Amygdala (tissue), 56 donors: ENCODE data around the gene FIBCD1.
A peak's percentile ranks its signal among the peaks of the same experiment; 100 is the strongest.

ENCODE experiments used
- DNase-seq, 56 donors: peaks; one replicate each; lab custom pipeline; 2025; lab: John Stamatoyannopoulos, UW

FIBCD1 gene

GRCh38 chr9:130974697-130975096 is 35.6 kb upstream of the FIBCD1 start:
- DNase-seq, result no peak

DNA sequence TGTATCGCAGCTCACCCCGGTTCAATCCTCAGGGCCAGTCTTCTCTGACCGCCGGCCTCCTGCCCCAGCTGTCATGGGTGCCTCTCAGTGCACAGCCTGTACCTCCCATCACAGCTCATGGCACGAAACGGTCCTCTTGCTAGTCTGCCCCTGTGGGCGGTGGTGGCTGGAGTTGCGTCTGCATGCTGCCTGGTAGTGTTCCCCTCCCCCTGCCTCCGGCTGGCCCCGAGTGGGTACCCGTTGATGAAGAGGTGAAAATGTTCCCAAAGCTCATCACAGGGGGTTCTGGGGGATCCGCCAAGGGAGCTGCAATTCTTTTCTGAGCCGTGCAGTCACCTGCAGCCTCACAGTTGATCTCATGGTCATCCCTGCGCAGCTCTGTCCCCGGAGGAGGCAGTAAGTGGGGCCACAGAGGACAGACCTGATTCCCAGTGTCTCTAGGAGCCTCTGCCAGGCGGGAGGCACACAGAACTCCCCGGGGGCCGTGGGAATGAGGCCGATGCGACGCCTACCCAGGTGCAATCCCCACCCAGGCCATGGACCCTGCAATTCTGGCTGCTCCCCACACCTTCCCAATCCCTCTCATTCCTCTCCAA is 34.7 kb upstream of the FIBCD1 start:
- no peak for DNase-seq

- DNase-seq, result no peak
Measured at GRCh38 chr9:130972957-130973685, 34.1 kb upstream of the FIBCD1 start.

DNA sequence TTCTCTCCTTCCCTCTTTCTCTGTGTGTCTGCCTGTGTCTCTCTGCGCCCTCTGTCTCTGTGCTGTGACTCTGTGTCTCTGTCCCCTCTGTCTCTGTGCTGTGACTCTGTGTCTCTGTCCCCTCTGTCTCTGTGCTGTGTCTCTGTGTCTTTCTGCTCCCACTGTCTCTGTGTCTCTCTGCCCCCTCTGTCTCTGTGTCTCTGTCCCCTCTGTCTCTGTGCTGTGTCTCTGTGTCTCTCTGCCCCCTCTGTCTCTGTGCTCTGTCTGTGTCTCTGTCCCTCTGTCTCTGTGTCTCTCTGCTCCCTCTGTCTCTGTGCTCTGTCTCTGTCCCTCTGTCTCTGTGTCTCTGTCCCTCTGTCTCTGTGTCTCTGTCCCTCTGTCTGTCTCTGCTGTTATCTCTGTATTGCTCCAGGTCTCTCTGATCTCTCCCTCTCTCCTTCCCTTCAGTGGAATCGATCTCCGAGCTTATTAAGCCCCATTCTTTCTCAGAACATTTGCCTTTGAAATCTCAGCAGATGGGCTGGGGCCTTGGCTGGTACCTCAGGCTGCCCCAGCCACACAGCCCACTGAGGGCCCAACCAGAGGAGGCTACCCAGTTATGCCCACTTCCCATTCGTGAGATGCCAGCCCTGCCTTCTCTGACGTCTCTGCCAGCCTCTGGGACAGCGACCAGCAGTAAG is 33.4 kb upstream of the FIBCD1 start:
- peak in 2 of 56 donors; percentile 6 to 10 for DNase-seq

- DNase-seq, result no peak
Measured at GRCh38 chr9:130971294-130971849, 32.3 kb upstream of the FIBCD1 start.

- DNase-seq, result no peak
Measured at GRCh38 chr9:130970855-130971254, 31.8 kb upstream of the FIBCD1 start.

GRCh38 chr9:130970052-130970451 is 31.0 kb upstream of the FIBCD1 start:
- no peak for DNase-seq

- no peak for DNase-seq
Measured at GRCh38 chr9:130965680-130966079, 26.6 kb upstream of the FIBCD1 start.

DNA sequence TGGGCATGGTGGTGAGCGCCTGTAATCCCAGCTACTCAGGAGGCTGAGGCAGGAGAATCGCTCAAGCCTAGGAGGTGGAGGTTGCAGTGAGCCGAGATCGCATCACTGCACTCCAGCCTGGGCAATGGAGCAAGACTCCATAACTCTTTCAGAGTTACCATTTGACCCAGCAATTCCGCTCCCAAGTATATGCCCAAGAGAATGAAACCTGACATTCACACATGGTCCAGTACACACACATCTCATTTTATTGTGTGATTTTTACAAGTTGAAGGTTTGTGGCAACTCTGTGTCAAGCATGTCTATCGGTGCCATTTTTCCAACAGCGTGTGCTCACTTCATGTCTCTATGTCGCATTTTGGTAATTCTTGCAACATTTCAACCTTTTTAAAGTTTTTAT is 24.9 kb upstream of the FIBCD1 start:
- no peak for DNase-seq

DNA sequence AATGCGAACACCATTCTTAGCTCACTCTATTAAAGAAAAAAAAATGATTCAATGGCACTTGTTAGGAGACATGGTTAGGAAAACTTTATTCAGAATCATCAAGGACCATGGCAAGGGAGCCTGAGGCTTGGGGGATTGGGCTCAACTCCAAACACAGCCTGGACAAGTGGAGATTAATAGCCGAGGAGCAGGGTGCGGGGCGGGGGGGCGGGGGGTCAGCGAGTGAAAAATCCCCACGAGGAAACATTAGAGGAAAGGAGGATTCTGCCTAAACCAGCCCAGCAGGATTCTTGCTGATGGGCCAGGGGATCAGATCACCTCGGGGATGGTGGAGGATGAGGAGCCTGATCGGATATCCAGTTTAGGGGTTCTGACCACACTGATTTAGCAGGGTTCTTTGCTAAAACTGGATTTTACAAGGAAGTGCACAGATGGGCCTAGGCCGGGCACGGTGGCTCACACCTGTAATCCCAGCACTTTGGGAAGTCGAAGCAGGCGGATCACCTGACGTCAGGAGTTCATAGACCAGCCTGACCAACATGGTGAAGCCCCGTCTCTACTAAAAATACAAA is 24.4 kb upstream of the FIBCD1 start:
- no peak for DNase-seq

DNA sequence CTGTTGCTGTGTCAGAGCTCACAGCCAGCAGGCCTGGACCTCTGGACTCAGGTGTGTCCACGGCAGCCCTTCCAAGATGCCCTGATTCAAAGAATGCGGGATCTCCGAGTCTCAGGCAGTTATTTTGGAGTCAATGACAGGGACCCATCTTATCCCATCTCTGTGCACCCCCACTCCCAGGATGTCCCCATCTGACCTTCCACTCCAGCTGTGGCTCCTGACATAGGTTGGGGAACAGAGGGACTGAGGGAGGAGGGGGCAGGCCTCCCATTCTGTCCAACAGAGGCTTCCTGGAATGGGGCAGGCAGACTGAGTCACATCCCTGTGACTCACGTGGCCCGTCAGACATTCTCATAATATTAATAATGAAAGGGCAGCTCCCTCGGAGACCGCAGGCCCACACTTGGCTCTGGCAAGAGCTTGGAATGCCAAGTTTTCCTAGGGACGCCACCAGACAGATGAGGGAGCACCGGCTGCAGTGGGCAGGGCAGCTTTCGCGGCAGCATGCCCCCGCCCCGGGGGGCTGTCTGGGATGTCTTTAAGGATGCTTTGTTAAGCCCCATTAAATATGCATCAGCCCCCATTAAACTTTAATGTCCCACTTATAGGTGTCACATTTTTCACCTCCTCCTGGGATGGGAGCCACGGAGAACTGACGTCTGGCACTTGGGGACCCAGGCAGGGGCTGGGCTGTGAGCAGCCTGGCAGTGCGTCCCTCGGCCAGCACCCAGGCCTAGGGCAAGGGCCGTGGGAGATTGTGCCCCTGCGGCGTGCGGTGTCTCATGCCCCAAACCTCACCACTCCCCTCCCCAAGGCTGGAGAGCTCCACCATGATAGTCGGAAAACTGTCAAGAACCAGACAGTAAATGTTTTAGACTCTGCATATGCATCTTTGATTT is 23.6 kb upstream of the FIBCD1 start:
- DNase-seq, result peak in 1 of 56 donors; percentile 11

DNA sequence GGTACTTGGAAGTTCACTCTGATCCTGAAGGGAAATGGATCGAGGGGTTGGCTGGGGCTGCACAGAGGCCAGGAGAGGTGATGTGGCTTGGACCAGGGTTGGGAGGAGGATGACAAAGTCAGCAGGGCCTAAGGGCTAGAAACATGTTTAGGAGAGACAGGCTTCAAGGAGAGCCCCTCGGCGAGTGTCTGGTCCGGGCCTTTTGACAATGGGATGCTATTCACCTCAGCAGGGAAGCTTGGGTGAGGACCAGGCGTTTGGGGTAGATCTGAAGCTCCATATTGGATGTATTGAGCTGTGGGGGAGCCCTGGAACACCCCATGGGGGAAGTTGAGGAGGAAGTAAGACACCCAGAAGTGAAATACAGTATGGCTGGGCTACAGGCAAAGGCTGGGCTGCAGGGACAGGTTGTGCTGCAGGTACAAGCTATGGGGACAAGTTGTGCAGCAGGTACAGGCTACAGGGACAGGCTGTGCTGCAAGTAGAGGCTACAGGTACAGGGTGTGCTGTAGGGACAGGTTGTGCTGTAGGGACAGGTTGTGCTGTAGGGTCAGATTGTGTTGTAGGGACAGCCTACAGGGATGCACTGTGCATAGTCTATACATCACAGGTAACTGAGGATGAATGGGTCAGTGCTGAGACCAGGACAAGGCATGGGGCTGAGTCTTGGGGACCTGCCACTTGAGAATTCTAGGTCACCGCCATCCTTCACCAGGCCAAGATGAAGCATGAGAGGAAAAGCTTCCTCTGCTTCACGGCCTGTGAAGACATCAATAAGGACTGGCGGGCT is 22.7 kb upstream of the FIBCD1 start:
- no peak for DNase-seq

- DNase-seq, result no peak
Measured at GRCh38 chr9:130960522-130961378, 21.7 kb upstream of the FIBCD1 start.

GRCh38 chr9:130959809-130960334 is 20.8 kb upstream of the FIBCD1 start:
- DNase-seq, result no peak

GRCh38 chr9:130958564-130958963 is 19.5 kb upstream of the FIBCD1 start:
- peak in 1 of 56 donors; percentile 6 for DNase-seq

GRCh38 chr9:130957451-130958203 is 18.6 kb upstream of the FIBCD1 start:
- DNase-seq, result no peak
